Fibroblast of skin of right biceps (primary cell): ENCODE results near the gene TMED10.
"Not testable (repeated sequence)": the region's sequence is repeated elsewhere in the genome, so short reads cannot be mapped to it uniquely, and the experiment has no call there.

Experiments
- DNase-seq: peaks from one replicate; pipeline ENCODE4 v3.0.0-alpha.2; 2013

TMED10 gene

DNA sequence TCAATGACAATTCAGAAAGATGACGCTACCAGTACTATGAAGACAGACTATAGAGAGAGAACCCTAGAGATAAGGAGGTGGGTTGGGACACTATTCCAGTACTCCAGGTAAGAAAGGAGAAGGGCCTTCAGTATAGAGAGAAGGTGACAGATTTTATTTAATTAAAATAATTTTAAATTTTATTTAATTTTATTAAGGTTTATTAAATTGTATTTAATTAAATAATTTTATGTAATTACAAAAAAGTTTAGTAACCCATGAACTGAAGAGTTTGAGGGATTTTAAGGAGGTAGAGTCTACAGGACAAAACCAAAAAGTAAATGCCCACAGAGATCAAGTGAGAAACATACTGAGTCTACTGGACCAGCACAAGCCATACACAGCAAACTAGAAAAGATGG is 20.3 kb downstream of the TMED10 start:
- no peak for DNase-seq

DNA sequence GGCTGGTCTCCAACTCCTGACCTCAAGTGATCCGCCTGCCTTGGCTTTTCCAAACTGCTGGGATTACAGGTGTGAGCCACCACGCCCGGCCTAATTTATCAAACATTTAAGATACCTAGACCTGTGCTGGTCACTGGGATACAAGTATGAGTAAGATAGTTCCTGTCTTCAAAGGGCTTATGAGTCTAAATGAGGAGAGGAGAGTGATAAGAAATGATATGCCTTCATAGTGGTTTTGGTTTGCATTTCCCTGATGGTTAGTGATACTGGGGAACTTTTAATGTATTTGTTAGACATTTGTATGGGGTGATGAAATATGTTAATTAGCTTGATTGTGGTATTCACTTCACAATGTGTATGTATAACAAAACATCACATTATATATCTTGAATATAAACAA is 21.2 kb downstream of the TMED10 start:
- no peak for DNase-seq

- DNase-seq = no peak
These were observed 23.1 kb downstream of the TMED10 start for GRCh38 chr14:75153295-75153694.

DNA sequence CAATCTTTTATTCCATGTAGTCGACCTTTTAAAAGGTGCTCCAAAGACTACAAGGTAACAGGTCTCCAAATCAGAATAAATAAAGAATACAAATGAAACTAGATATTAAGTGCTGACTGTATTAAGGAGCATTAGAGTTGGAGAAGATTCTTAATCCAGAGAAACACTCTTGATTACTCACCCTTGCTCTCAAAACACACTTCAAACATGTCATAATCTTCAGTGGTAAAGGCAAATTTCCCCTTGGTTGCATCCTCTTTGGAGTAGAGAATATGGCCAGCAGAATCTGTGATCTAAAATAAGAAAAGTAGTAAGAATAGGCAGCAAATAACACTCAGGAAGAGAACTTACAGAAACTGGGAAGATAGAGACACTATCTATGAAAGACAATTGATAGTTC is 24.6 kb downstream of the TMED10 start:
- no peak for DNase-seq

GRCh38 chr14:75150637-75151036 is 25.8 kb downstream of the TMED10 start:
- DNase-seq = not testable (repeated sequence)

- no peak for DNase-seq
These were observed 26.3 kb downstream of the TMED10 start for GRCh38 chr14:75150150-75150549.

- peak; percentile 61 for DNase-seq
These were observed 28.9 kb downstream of the TMED10 start for GRCh38 chr14:75147423-75148071.

DNA sequence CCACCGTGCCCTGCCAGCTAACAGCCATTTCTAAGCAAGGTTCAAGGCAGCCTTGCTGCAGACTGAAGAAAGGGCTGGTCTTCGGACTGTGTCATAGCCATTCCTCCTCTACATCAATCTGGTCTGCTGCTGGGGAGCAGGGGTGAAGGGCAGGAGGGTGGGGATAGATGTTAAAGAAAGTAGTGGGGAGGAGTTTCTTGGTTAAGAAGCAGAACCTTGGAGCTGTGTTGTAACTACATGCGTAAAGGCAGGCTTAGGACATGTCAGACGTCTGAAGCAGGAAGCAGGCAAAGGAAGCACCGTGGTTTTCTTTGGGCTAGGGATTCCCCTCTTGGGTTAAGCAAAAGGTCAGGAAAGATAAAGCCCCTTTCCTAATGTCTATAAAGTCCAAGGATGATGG is 31.5 kb downstream of the TMED10 start:
- no peak for DNase-seq

GRCh38 chr14:75143761-75144527 is 32.5 kb downstream of the TMED10 start:
- DNase-seq = no peak

- DNase-seq = no peak
These were observed 33.9 kb downstream of the TMED10 start for GRCh38 chr14:75142494-75142893.

DNA sequence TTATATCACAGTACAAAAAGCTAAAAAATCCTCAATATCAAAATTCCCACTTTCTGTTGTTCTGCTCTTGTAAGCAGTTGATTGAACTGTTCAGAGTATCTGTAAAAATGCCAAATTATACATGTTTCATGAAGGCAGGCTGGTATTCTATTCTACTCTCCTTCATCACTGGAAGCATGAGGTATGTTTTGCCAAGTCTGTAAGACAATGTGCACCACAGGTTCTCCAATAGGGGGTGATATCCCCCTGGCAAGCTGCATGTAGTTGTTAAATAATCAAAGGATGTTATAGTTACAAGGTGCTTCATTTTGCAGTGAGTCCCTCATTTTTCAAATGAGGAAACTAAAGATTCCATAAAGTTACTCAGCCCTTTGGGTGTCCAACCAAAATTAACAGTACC is 34.4 kb downstream of the TMED10 start:
- peak; percentile 32 for DNase-seq

GRCh38 chr14:75141062-75141461 is 35.4 kb downstream of the TMED10 start:
- no peak for DNase-seq

GRCh38 chr14:75140620-75141019 is 35.8 kb downstream of the TMED10 start:
- no peak for DNase-seq

GRCh38 chr14:75139185-75139584 is 37.2 kb downstream of the TMED10 start:
- no peak for DNase-seq

DNA sequence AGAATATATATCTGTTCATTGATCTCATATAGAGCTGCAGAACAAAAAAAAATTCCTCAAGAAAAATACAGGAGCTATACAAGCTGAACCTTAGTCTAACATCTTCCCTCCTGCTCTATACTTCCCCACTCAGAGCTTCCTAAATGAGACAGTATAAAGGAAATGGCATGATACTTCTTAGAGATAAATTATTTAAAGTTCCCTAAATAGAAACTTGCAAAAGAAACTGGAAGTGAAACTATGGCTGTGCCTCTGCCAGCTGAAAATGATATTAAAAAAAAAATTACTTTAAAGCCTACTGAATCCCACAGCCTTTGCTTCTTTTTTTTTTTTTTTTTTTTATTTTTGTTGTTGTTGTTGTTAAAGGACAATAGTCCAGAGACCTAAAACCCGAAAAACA is 37.9 kb downstream of the TMED10 start:
- DNase-seq = no peak

DNA sequence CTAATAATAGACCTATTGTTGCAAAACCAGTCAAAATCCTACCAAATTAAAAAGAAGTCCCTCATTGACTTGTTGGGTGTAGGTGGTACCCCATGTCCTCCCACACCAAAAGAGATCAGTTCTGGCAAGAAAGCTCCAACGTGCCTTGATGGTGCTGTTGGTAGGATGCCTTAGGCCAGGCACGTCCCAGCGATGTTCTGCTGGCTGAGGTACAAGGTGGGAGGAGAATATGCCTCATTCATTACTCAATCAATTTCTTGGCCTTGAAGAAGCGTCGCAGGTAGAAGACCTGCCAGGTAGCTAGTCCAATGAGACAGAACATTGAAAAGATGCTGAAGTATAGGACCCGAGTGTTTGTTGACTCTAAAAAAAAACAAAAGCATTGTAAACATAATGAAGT is 41.8 kb downstream of the TMED10 start:
- no peak for DNase-seq

DNA sequence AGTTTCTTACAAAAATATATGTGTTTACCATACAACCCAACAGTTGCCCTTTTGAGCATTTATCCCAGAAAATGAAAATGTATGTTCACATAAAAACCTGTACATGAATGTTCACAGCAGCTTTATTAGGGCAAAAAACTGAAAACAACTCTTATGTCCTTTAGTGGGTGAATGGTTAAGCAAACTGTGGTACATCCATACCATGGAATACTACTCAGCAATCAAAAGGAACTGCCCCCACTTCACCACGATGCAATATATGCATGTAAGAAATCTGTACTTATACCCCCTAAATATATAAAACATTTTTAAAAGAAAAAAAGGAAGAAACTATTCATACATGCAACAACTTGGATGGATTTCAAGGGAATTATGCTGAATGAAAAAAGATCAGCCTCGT is 42.8 kb downstream of the TMED10 start:
- DNase-seq = no peak

DNA sequence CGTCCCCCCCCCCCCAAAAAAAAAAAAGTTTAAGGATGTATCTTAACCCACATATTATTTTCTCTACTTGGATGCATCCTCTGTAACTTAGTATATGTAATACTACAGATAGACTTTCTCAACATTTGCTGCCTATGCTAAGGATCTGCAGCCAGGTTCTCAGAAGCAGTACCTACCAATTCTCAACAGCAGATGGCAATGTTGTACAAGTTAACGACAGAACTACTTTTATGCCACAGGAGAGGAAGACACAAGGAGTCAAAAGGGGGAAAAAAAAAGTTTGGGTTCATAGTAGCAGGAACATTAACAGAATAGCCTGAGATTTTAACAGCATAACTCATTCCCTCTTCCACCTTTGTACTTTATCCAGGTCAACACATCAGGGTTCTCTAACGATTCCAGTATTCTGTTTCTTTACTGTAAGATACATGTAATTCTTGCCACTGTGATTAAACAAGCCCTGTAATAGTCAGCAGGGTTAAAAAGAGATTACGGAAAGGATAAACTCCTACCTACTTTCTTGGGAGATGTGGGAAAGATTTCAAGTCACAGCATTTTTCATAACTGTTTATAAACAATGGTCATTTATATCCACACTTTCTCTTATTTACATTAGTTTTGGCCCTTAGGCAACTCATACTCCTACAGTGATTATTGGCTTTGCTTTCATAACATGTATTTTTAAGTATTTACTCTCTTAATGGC is 43.9 kb downstream of the TMED10 start:
- peak; percentile 71 for DNase-seq

GRCh38 chr14:75128596-75128990 is 47.8 kb downstream of the TMED10 start:
- no peak for DNase-seq

DNA sequence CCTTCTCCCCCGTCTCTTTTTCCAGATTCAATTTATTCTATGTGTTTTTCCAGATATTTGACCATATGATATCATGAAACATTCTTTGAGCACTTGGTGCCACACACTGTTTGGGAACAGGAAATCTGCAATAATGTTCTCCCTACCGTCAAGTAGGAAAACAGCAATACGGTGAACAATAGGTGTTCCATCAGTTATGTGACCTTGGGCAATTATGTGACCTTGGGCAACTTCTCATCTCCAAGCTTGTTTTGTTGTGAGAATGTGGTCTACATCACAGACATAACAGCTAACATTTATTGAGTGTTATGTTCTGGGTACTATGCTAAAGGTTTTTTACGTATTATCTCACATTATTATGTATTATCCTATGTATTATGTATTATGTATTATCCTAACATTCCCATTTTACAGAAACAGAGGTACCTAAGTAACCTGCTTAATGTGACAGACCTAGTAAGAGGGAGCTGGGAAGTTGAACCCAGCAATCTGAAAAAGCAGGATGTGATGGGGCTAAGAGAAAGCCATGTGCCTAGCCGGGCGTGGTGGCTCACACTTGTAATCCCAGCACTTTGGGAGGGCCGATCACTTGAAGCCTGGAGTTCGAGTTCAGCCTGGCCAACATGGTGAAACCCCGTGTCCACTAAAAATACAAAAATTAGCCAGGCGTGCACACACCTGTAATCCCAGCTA is 48.4 kb downstream of the TMED10 start:
- DNase-seq = no peak

- not testable (repeated sequence) for DNase-seq
These were observed 49.0 kb downstream of the TMED10 start for GRCh38 chr14:75127474-75127820.

DNA sequence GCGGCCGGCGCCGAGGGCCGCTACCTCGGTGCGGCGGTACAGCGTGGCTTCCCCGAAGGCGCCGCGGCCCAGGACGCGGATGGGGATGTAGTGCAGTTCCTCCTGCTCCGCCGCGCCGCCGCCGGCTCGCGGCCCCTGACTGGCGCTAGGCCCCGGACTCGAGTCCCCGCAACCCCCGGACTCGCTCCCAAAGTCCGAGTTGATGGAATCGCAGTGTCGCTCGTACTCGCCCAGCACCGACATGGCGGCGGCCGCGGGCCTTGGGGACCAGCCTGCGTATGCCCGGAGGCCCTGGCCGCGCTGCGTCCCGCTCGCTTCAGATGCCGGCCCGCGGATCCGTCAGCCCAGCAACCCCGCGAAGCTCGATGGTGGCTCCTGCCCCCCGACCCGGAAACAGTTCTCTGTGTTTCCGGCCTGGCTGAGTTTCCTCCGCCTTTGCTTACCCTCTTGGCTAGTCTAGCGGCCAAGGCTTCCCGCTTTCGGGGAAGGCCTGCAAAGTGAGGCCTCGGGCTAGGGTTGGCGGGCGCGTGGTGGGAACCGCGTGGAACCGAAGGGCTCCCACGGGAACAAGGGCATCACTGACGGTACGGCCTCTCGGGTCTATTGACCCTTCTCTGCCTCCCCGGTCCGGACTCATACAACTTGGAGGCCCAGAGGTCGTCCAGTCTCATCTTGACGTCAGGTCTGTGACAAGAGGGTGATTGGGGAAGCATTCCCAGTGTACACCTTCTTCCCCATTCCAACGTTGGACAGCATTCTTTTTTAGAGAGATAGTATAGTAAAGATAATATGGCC is 49.5 kb downstream of the TMED10 start, which contains the start of gene NEK9:
Gene NEK9 (minus strand): TSS at position 370 of the 795 bp plus-strand sequence. CDS start 127 bp downstream, at position 243.
- DNase-seq = peak; percentile 87
